Esophagus muscularis mucosa (tissue), 3 donors: ENCODE measurements around the gene RMND5B.

ENCODE experiments used
- POLR2A ChIP-seq: fragments of 450-650 bp; IDR thresholded peaks from one replicate; pipeline ENCODE4 v1.6.1; 2017; ENCODE audit warnings: antibody characterized with exemption, moderate library complexity, mild to moderate bottlenecking, low read depth
- TF ChIP-seq, protein P1 (sequence below), 3 experiments: fragments of 200-600 bp in 2 of 3; fragments of 450-650 bp in 1 of 3; sonication (generic) in 2 of 3; IDR thresholded peaks; one replicate each; pipeline ENCODE4 v1.5.1; 2017 to 2019; ENCODE audit warnings: antibody characterized with exemption in 3 of 3, mild to moderate bottlenecking in 2 of 3, moderate library complexity in 1 of 3

DNA sequence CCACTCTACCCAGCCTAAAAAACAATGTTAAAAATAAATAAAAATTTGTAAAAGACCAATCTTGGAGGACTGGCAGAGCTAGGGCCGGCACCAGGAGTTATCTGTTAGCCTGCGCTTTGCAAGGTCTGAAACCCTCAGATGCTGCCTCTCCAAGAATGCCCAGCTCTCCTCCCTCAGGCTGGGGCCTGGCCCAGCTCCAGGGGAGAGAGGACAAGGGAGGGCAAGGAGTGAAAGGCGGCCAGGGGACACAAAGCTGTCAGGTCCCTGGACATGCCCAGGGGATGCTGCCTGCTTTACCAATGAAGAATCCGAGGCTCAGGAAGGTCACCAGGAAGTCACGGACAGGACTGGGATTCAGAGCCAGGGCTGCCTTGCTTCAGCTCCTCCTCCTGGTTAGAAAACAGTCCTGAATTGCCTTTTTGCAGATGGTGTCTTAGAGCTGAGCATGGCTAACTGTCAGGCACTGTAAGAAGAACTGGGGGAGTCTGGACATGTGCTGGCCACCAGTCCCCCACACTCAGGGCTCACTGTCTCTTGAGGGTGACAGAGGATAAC lies 23.0 kb upstream of the RMND5B start:
- no peak for TF ChIP-seq POLR2A
- TF ChIP-seq, protein P1, sequence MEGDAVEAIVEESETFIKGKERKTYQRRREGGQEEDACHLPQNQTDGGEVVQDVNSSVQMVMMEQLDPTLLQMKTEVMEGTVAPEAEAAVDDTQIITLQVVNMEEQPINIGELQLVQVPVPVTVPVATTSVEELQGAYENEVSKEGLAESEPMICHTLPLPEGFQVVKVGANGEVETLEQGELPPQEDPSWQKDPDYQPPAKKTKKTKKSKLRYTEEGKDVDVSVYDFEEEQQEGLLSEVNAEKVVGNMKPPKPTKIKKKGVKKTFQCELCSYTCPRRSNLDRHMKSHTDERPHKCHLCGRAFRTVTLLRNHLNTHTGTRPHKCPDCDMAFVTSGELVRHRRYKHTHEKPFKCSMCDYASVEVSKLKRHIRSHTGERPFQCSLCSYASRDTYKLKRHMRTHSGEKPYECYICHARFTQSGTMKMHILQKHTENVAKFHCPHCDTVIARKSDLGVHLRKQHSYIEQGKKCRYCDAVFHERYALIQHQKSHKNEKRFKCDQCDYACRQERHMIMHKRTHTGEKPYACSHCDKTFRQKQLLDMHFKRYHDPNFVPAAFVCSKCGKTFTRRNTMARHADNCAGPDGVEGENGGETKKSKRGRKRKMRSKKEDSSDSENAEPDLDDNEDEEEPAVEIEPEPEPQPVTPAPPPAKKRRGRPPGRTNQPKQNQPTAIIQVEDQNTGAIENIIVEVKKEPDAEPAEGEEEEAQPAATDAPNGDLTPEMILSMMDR (IDR thresholded peaks at IDR 0.05) = no peak
